GM19193 (cell line): ENCODE data around the gene TARBP2.

Source experiments
- POLR2A ChIP-seq: IDR thresholded peaks from 4 replicates; pipeline ENCODE4 v1.6.1; 2011; ENCODE audit not compliant: insufficient read depth, insufficient read length; ENCODE audit errors: extremely low read depth

TARBP2 gene

DNA sequence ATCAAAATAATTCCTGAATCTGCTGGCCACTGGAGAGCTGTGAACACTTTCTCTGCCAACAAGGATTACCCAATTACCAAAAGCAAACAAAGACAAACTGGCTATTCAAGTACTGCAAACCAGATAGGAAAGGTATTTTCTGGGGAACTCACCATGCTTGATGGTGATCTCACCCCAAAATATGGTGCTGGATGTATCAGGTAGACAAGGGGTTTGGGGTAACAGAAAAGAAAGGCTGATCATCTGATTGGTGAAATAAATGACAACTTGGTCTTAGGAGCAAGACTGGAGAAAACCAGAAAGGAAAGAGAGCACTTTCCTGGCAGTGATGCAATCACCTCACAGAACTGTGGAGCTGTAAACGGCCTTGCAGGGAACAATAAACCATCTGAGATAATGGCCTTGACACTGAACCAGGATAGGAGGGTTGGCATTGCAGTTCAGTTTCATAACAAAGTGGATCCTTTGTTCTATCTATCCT, 37.2 kb downstream of the TARBP2 start:
- no peak for TF ChIP-seq POLR2A

DNA sequence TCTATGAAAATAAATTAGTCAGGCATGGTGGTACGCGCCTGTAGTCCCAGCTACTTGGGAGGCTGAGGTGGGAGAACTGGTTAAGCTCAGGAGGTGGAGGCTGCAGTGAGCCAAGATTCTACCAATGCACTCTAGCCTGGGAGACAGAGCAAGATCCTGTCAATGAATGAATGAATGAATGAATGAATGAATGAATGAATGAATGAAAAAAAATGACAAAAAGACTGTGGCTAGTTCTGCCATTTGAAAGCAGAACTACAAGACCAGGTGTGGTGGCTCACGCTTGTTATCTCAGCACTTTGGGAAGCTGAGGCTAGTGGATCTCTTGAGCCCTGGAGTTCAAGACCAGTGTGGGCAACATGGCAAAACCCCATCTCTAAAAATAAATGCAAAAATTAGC, 38.4 kb downstream of the TARBP2 start:
- no peak for TF ChIP-seq POLR2A

DNA sequence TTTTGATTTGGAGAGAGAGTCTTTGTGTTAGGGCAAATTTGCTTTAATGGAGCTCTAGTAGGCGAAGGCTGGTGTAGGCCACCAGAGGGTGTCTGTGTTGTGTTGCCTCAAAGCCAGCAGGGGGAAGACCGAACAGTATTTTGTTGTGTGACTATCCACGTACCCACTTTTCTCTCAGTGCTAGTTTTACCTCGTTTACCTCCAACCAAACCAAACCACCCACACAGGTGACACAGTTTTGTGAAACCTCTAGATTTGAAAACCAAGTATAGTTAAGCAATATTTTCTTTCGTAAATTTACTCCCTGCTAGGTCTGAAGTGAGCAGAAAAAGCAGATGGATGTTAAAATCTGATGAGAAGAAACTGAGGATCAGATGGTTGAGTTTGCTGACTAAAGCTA, 42.5 kb downstream of the TARBP2 start:
- TF ChIP-seq POLR2A: no peak

DNA sequence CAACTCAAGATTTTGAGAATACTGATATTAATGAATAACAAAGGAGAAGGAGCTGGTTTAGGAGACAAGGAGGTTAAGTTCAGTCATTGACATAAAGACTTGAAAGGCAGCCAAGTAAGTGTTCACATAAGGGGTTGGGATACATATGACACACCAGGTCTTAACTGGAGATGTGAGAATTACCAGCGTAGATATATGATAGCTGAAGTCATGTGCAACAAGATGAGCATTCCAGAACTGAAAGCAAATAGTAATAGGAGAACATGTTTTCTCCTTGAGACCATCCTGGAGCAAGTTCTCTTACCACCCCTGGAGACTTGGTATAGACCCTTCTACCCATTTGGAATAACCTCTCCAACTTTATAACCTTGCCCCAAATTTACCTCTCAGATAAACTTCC, 49.5 kb downstream of the TARBP2 start:
- no peak for TF ChIP-seq POLR2A

DNA sequence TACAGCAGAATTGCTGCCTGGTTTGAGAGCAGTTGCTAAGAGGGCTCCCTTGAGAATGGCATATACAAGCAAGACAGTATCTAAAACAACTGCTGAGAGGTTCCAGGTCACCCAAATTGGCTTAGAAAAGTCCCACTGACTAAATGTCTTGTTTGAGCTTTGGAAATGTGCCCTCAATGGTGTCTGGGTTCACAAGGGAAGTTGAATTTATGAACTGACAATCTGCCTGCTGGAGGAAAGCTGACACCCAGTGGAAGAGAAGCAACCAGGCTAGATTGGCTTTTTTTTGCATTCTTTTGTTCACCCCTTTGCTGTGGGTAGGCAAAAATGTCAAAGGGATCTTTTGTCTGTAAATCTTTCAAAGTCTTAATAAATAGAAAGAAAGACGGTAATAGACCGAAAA, 50.8 kb downstream of the TARBP2 start:
- TF ChIP-seq POLR2A: no peak

DNA sequence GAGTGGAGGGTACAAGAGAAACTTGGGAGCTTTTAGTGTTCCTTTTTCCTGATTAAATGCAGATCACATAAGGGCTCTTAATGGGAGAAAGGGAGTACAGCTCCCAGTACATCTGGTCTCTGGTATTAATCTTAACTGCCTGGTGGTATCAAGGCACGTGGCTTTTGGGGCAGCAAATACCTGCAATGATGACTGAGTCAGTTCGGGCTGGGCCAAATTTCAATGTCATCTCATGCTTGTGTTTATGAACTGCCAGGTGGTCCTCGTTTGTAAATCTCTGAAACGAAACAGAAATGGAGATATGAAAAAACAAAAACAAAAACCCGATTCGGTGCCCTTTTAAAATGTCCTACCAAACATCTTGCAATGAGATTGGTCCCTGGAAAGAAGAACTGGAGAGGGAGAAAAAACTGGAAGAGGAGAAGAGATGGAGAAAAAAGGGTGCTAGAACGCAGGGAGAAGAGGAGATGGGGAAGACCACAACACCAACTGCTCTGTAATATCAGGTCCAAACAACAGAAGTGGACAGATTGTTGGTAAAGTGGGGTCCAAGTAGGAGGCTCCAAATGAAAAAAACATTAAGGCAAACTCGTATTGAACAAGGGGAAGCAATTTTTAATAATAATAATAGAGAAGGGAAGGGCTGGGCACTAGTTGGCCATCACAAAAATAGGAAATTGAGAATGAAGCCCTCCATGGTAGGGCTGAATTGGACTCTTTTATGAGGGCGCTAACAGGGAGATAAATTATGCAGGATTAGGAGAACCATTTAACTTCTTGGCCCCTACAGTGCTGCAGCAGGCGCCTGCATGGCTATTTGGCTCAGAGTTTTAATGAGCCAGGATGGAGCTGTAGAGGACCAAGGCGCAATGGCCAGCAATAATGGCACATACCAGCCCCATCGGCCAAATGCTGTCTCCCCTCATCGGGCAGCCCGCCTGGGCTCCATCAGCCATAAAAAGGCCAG, 51.6 kb downstream of the TARBP2 start:
- no peak for TF ChIP-seq POLR2A
